HepG2 (cell line): ENCODE measurements around the gene ERLEC1. TPM values are rescaled to one million over a fixed set of nuclear protein-coding genes. Genes with fewer than 3 reads are reported as not detected.
A peak's percentile ranks its signal among the peaks of the same experiment; 100 is the strongest.

Experiments used
- ASH2L ChIP-seq: fragments of 300-600, 200-600 bp; sonication (generic); IDR thresholded peaks from 2 replicates; pipeline ENCODE4 v1.7.0; 2017; ENCODE audit warnings: low read depth, mild to moderate bottlenecking, moderate library complexity, mixed read lengths, low read length; ENCODE audit not compliant: insufficient read length
- ATF5 ChIP-seq: sonication (generic); formaldehyde crosslinking; IDR thresholded peaks from 2 replicates; pipeline ENCODE4 v1.4.0; 2020; ENCODE audit warnings: mild to moderate bottlenecking, low read depth, missing genetic modification reagents
- KDM5A ChIP-seq: fragments of 200-600 bp; sonication (generic); IDR thresholded peaks from 2 replicates; pipeline ENCODE4 v1.7.0; 2018; ENCODE audit warnings: antibody characterized with exemption, mild to moderate bottlenecking, low read length, borderline replicate concordance
- KLF12 ChIP-seq: sonication (generic); formaldehyde crosslinking; IDR thresholded peaks from 2 replicates; pipeline ENCODE4 v1.4.0; 2020; ENCODE audit warnings: missing genetic modification reagents, borderline replicate concordance
- KLF13 ChIP-seq: sonication (generic); formaldehyde crosslinking; IDR thresholded peaks from 2 replicates; pipeline ENCODE4 v1.4.0; 2020; ENCODE audit warnings: mild to moderate bottlenecking, missing genetic modification reagents
- MAFF ChIP-seq: IDR thresholded peaks from 2 replicates; pipeline ENCODE4 v1.6.1; 2011; ENCODE audit warnings: low read depth, low read length, improper control_type of control experiment
- MTF2 ChIP-seq: sonication (generic); formaldehyde crosslinking; IDR thresholded peaks from 2 replicates; pipeline ENCODE4 v1.5.0; 2020; ENCODE audit warnings: missing genetic modification reagents, borderline replicate concordance
- POLR2G ChIP-seq: fragments of 200-400 bp; formaldehyde crosslinking; IDR thresholded peaks from 2 replicates; pipeline ENCODE4 v1.6.1; 2018; ENCODE audit warnings: mild to moderate bottlenecking, low read depth, low read length, moderate library complexity
- RFX1 ChIP-seq: fragments of 450-650 bp; IDR thresholded peaks from 2 replicates; pipeline ENCODE4 v1.6.1; 2017
- SMYD3 ChIP-seq: sonication (generic); formaldehyde crosslinking; IDR thresholded peaks from 2 replicates; pipeline ENCODE4 v1.8.1; 2023; ENCODE audit warnings: mild to moderate bottlenecking, missing genetic modification reagents
- TEF ChIP-seq: sonication (generic); formaldehyde crosslinking; IDR thresholded peaks from 2 replicates; pipeline ENCODE4 v1.5.0; 2020; ENCODE audit warnings: missing genetic modification reagents
- THYN1 ChIP-seq: sonication (generic); formaldehyde crosslinking; IDR thresholded peaks from 2 replicates; pipeline ENCODE4 v1.8.1; 2023; ENCODE audit warnings: low read depth, mild to moderate bottlenecking, moderate library complexity, missing genetic modification reagents, borderline replicate concordance
- ZKSCAN1 ChIP-seq: fragments of 150-350 bp; IDR thresholded peaks from 2 replicates; pipeline ENCODE4 v1.6.1; 2014; ENCODE audit warnings: low read length
- ZNF225 ChIP-seq: sonication (generic); formaldehyde crosslinking; IDR thresholded peaks from 2 replicates; pipeline ENCODE4 v1.4.0; 2020; ENCODE audit warnings: mild to moderate bottlenecking, missing genetic modification reagents
- ZNF260 ChIP-seq: sonication (generic); formaldehyde crosslinking; IDR thresholded peaks from 2 replicates; pipeline ENCODE4 v1.4.0; 2020; ENCODE audit warnings: missing genetic modification reagents, low read depth, mild to moderate bottlenecking, borderline replicate concordance
- ZNF556 ChIP-seq: sonication (generic); formaldehyde crosslinking; IDR thresholded peaks from 2 replicates; pipeline ENCODE4 v1.4.0; 2020; ENCODE audit warnings: mild to moderate bottlenecking, missing genetic modification reagents, borderline replicate concordance
- ZNF749 ChIP-seq: sonication (generic); formaldehyde crosslinking; IDR thresholded peaks from 2 replicates; pipeline ENCODE4 v1.8.0; 2022; ENCODE audit warnings: mild to moderate bottlenecking, missing genetic modification reagents, moderate library complexity, borderline replicate concordance
- ZNF75D ChIP-seq: sonication (generic); formaldehyde crosslinking; IDR thresholded peaks from 2 replicates; pipeline ENCODE4 v1.8.1; 2023; ENCODE audit warnings: missing genetic modification reagents, mild to moderate bottlenecking, borderline replicate concordance
- ZNF816 ChIP-seq: sonication (generic); formaldehyde crosslinking; IDR thresholded peaks from 2 replicates; pipeline ENCODE4 v1.8.0; 2022; ENCODE audit warnings: missing genetic modification reagents, mild to moderate bottlenecking, borderline replicate concordance
- ZNF850 ChIP-seq: sonication (generic); formaldehyde crosslinking; conservative IDR thresholded peaks from 2 replicates; pipeline ENCODE4 v1.9.0; 2021; ENCODE audit warnings: mild to moderate bottlenecking, missing genetic modification reagents
- ZSCAN29 ChIP-seq: sonication (generic); formaldehyde crosslinking; conservative IDR thresholded peaks from 2 replicates; pipeline ENCODE4 v1.4.0; 2020; ENCODE audit warnings: mild to moderate bottlenecking, missing genetic modification reagents
- polyA plus RNA-seq, 8 experiments: library from polyadenylated mRNA; depleted of rRNA in 3 of 8; stranded (reverse) in 7 of 8; unstranded in 1 of 8; fragments of >200 nt; fragmentation: Illumina TruSeq in 4 of 8; extraction: Trizol in 4 of 8; gene quantifications; 2 replicates each; pipeline versions ENCODE4 v1.2.1 to v1.2.3, GENCODE V29; 2011 to 2016; ENCODE audit warnings: low read depth in 4 of 8, missing spikeins in 1 of 8, mixed read lengths in 1 of 8; ENCODE audit not compliant: insufficient read depth in 1 of 8
- total RNA-seq, 5 experiments: library from RNA; depleted of rRNA; stranded (reverse); fragments of >200 nt; fragmentation: Illumina TruSeq; extraction: Trizol; gene quantifications; 2 replicates each; pipeline ENCODE4 v1.2.3, GENCODE V29; 2016; ENCODE audit warnings: low read depth in 1 of 5
- TF ChIP-seq, protein P1 (sequence below): sonication (generic); formaldehyde crosslinking; IDR thresholded peaks from 2 replicates; pipeline ENCODE4 v1.5.0; 2020; ENCODE audit warnings: mild to moderate bottlenecking, missing genetic modification reagents
- TF ChIP-seq, protein P2 (sequence below): sonication (generic); formaldehyde crosslinking; IDR thresholded peaks from 2 replicates; pipeline ENCODE4 v1.8.0; 2023; ENCODE audit warnings: mild to moderate bottlenecking, missing genetic modification reagents
- TF ChIP-seq, protein P3 (sequence below): sonication (generic); formaldehyde crosslinking; IDR thresholded peaks from 2 replicates; pipeline ENCODE4 v1.4.0; 2020; ENCODE audit warnings: low read depth, mild to moderate bottlenecking, missing genetic modification reagents

Gene ERLEC1
- total and polyA plus RNA-seq, 2 of the 13 experiments (the other 11 are each of a cell fraction or from before 2014, with no cell fraction given) = 87.3 to 88.4 TPM

DNA sequence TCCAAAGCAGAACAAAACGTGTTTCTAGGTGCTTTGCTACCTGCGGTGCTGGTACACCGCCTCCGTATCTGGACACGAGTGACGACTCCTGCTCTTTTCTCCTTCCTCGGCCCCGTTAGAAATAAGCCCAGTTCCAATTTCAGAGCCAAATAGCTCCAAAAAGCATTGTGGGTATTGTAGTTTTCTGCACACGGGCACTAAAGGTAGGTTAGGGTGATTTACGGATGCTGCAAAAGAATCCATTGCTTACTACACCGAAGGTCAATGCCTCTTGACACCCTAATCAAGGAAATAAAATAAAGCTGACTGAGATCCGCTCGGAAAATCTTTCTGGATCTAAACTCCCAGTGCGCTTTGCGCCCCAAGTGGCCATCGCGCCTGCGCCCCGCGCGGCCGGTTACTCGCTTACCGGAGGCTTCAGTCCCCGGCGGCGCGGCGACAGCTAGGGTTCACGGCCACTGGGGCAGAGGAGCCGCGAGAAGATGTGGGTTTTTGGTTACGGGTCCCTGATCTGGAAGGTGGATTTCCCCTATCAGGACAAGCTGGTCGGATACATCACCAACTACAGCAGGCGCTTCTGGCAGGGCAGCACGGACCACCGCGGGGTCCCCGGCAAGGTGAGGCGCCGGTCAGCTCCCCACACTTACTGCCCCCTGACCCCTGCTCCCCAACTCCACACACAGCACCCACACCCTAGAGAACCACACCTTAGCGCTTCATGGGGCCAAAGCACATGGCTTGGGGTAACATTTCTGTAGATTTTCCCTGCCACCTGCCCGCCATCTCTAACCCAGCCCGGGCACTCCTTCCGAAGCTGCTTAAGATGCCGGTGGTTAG is 19.2 kb upstream of the ERLEC1 start, which contains the start of gene CHAC2 (continued):
- TF ChIP-seq, protein P1, sequence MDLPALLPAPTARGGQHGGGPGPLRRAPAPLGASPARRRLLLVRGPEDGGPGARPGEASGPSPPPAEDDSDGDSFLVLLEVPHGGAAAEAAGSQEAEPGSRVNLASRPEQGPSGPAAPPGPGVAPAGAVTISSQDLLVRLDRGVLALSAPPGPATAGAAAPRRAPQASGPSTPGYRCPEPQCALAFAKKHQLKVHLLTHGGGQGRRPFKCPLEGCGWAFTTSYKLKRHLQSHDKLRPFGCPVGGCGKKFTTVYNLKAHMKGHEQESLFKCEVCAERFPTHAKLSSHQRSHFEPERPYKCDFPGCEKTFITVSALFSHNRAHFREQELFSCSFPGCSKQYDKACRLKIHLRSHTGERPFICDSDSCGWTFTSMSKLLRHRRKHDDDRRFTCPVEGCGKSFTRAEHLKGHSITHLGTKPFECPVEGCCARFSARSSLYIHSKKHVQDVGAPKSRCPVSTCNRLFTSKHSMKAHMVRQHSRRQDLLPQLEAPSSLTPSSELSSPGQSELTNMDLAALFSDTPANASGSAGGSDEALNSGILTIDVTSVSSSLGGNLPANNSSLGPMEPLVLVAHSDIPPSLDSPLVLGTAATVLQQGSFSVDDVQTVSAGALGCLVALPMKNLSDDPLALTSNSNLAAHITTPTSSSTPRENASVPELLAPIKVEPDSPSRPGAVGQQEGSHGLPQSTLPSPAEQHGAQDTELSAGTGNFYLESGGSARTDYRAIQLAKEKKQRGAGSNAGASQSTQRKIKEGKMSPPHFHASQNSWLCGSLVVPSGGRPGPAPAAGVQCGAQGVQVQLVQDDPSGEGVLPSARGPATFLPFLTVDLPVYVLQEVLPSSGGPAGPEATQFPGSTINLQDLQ (CRISPR knock-in tag) = no peak
- no peak for TF ChIP-seq ZNF225 (CRISPR knock-in tag)
- TF ChIP-seq, protein P2, sequence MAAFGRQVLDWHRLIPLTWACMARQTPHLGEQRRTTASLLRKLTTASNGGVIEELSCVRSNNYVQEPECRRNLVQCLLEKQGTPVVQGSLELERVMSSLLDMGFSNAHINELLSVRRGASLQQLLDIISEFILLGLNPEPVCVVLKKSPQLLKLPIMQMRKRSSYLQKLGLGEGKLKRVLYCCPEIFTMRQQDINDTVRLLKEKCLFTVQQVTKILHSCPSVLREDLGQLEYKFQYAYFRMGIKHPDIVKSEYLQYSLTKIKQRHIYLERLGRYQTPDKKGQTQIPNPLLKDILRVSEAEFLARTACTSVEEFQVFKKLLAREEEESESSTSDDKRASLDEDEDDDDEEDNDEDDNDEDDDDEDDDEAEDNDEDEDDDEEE = 0 out of 2 replicates have a peak, but pooled peaks have one; percentile 26
- no peak for TF ChIP-seq THYN1 (CRISPR knock-in tag)
- no peak for TF ChIP-seq MAFF
- TF ChIP-seq ZKSCAN1 = no peak
- TF ChIP-seq TEF = no peak
- TF ChIP-seq ZNF556 = no peak
- peak; percentile 69; the same call in 1 of the 2 replicates for TF ChIP-seq KDM5A
- TF ChIP-seq, protein P3, sequence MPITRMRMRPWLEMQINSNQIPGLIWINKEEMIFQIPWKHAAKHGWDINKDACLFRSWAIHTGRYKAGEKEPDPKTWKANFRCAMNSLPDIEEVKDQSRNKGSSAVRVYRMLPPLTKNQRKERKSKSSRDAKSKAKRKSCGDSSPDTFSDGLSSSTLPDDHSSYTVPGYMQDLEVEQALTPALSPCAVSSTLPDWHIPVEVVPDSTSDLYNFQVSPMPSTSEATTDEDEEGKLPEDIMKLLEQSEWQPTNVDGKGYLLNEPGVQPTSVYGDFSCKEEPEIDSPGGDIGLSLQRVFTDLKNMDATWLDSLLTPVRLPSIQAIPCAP (CRISPR knock-in tag) = no peak
- no peak; the same call in 1 of the 2 replicates for TF ChIP-seq ZSCAN29 (CRISPR knock-in tag)
- no peak for TF ChIP-seq ATF5 (CRISPR knock-in tag)
- TF ChIP-seq ZNF260 = no peak
- 0 out of 2 replicates have a peak, but pooled peaks have one; percentile 67 for TF ChIP-seq ZNF749
- no peak for TF ChIP-seq KLF13
- no peak for TF ChIP-seq ZNF850 (CRISPR knock-in tag)
- no peak for TF ChIP-seq ZNF75D (CRISPR knock-in tag)
- TF ChIP-seq KLF12 (CRISPR knock-in tag) = no peak
- TF ChIP-seq SMYD3 (CRISPR knock-in tag) = no peak
- peak; percentile 97 for TF ChIP-seq ASH2L
- TF ChIP-seq RFX1 = no peak; the same call in 1 of the 2 replicates
- TF ChIP-seq POLR2G = peak; percentile 89
- TF ChIP-seq MTF2 (CRISPR knock-in tag) = no peak
- peak; percentile 55; the same call in 1 of the 2 replicates for TF ChIP-seq ZNF816
